Thymus (tissue), 11 donors: ENCODE results near the gene RAD51B. TPM values are rescaled to one million over a fixed set of nuclear protein-coding genes. Genes with fewer than 3 reads are reported as not detected.
"Not testable (repeated sequence)": the region's sequence is repeated elsewhere in the genome, so short reads cannot be mapped to it uniquely, and the experiment has no call there.

Experiments
- DNase-seq, 9 donors: peaks; one replicate each; pipeline ENCODE4 v3.0.0-alpha.2; 2013; ENCODE audit warnings: low spot score in 9 of 9, low read depth in 6 of 9, missing footprints in 1 of 9
- H3K27ac ChIP-seq, 2 donors: one replicate each; pipeline ENCODE4 v1.5.1; 2013; ENCODE audit warnings: control low read depth in 1 of 2, low read depth in 1 of 2, low read length in 1 of 2, mild to moderate bottlenecking in 1 of 2, moderate library complexity in 1 of 2
- H3K27me3 ChIP-seq, 2 donors: one replicate each; pipeline ENCODE4 v1.5.1; 2013; ENCODE audit warnings: low read length in 1 of 2; ENCODE audit not compliant: control insufficient read depth in 2 of 2, insufficient read depth in 1 of 2
- H3K36me3 ChIP-seq, 2 donors: one replicate each; pipeline ENCODE4 v1.5.1; 2013; ENCODE audit warnings: low read length in 1 of 2, mild to moderate bottlenecking in 1 of 2, moderate library complexity in 1 of 2; ENCODE audit not compliant: control insufficient read depth in 2 of 2, insufficient read depth in 2 of 2
- H3K4me1 ChIP-seq, 2 donors: one replicate each; pipeline ENCODE4 v1.5.1; 2013; ENCODE audit warnings: low read length in 2 of 2; ENCODE audit not compliant: control insufficient read depth in 2 of 2, insufficient read depth in 2 of 2
- H3K4me3 ChIP-seq, 2 donors: one replicate each; pipeline ENCODE4 v1.5.1; 2013; ENCODE audit warnings: low read length in 2 of 2, control low read depth in 1 of 2, mild to moderate bottlenecking in 1 of 2
- H3K9me3 ChIP-seq, 2 donors: one replicate each; pipeline ENCODE4 v1.5.1; 2013; ENCODE audit warnings: low read length in 1 of 2, mild to moderate bottlenecking in 1 of 2; ENCODE audit not compliant: control insufficient read depth in 2 of 2, insufficient read depth in 1 of 2
- WGBS: extraction: QIAGEN DNeasy Blood & Tissue Kit; methylation state at CpG from one replicate; pipeline ENCODE4 v1.1.7; 2013; 5-methylcytosine and 5-hydroxymethylcytosine counted together
- polyA plus RNA-seq: library from polyadenylated mRNA; stranded (reverse); fragments of 200-250 nt; gene quantifications from one replicate; pipeline ENCODE4 v1.2.3, GENCODE V29; 2013
- total RNA-seq: library from RNA; stranded (reverse); fragments of 120-200 nt; gene quantifications from one replicate; pipeline ENCODE4 v1.2.4, GENCODE V29; 2013
- donor health status: healthy.

Gene RAD51B
- total and polyA plus RNA-seq, 2 donors, result 7.8 to 17.8 TPM

GRCh38 chr14:68181519-68182326 lies 362.1 kb downstream of the RAD51B start:
- Histone ChIP-seq H3K9me3 (no peaks in the 10 kb centered on the region), H3K4me3 (no peak overlapping the region), H3K27me3 (no peaks in the 10 kb centered on the region), H3K27ac (peak overlapping the region in 1 of 2 donors; percentile 8), H3K4me1 (peaks cover 0 to 15% of the 10 kb centered on the region in 2 donors), H3K36me3 (no peaks in the 10 kb centered on the region)
- no peak for DNase-seq
- 96% methylated on average over 3 of the region's 3 CpGs for WGBS

GRCh38 chr14:68182492-68182891 lies 362.9 kb downstream of the RAD51B start:
- DNase-seq, result peak in 5 of 9 donors; percentile 13 to 61 (median 17)
- WGBS, result 41% methylated on average over 5 of the region's 5 CpGs
- H3K27ac ChIP-seq, result peak overlapping the region; percentile 22 to 58

GRCh38 chr14:68186500-68187276 lies 367.1 kb downstream of the RAD51B start:
- not testable (repeated sequence) for H3K36me3 ChIP-seq, H3K9me3 ChIP-seq, DNase-seq, H3K27ac ChIP-seq, H3K4me1 ChIP-seq, H3K4me3 ChIP-seq, H3K27me3 ChIP-seq
- WGBS, result 98% methylated on average over 5 of the region's 5 CpGs

More at GRCh38 chr14:68182492-68182891, 362.9 kb downstream of the RAD51B start:
- Histone ChIP-seq H3K4me1 (peaks cover 0 to 15% of the 10 kb centered on the region in 2 donors), H3K27me3 (no peaks in the 10 kb centered on the region), H3K36me3 (no peaks in the 10 kb centered on the region), H3K9me3 (no peaks in the 10 kb centered on the region), H3K4me3 (no peak overlapping the region)

GRCh38 chr14:68188174-68188573 lies 368.6 kb downstream of the RAD51B start:
- no peaks in the 10 kb centered on the region for H3K36me3 ChIP-seq
- peaks cover 0 to 4% of the 10 kb centered on the region in 2 donors for H3K4me1 ChIP-seq
- no peak overlapping the region for H3K27ac ChIP-seq
- no peak for DNase-seq
- H3K27me3 ChIP-seq, result no peaks in the 10 kb centered on the region
- H3K9me3 ChIP-seq, result no peaks in the 10 kb centered on the region
- WGBS, result 95% methylated on average over 1 of the region's 1 CpG
- no peak overlapping the region for H3K4me3 ChIP-seq

- Histone ChIP-seq H3K9me3 (no peaks in the 10 kb centered on the region), H3K27ac (no peak overlapping the region), H3K27me3 (no peaks in the 10 kb centered on the region), H3K4me1 (no peaks in the 10 kb centered on the region), H3K36me3 (no peaks in the 10 kb centered on the region), H3K4me3 (no peak overlapping the region)
- no peak for DNase-seq
- WGBS, result 95% methylated on average over 1 of the region's 1 CpG
Observed at GRCh38 chr14:68190032-68190431, 370.5 kb downstream of the RAD51B start.

- H3K27me3 ChIP-seq, result no peaks in the 10 kb centered on the region
- no peak overlapping the region for H3K4me3 ChIP-seq
- no peaks in the 10 kb centered on the region for H3K4me1 ChIP-seq
- no peak for DNase-seq
- peak overlapping the region in 1 of 2 donors; percentile 2 for H3K27ac ChIP-seq
- H3K9me3 ChIP-seq, result no peaks in the 10 kb centered on the region
- no peaks in the 10 kb centered on the region for H3K36me3 ChIP-seq
Observed at GRCh38 chr14:68191567-68192321, 372.2 kb downstream of the RAD51B start.

- no peak overlapping the region for H3K27ac ChIP-seq
- no peaks in the 10 kb centered on the region for H3K9me3 ChIP-seq
- no peak for DNase-seq
- no peaks in the 10 kb centered on the region for H3K4me1 ChIP-seq
- H3K4me3 ChIP-seq, result no peak overlapping the region
- 98% methylated on average over 2 of the region's 2 CpGs for WGBS
- H3K36me3 ChIP-seq, result no peaks in the 10 kb centered on the region
- H3K27me3 ChIP-seq, result no peaks in the 10 kb centered on the region
Observed at GRCh38 chr14:68192935-68193334, 373.4 kb downstream of the RAD51B start.

GRCh38 chr14:68193970-68194681 lies 374.5 kb downstream of the RAD51B start:
- WGBS, result 98% methylated on average over 3 of the region's 3 CpGs
- no peak overlapping the region for H3K4me3 ChIP-seq
- H3K27me3 ChIP-seq, result no peaks in the 10 kb centered on the region
- no peak for DNase-seq
- H3K36me3 ChIP-seq, result no peaks in the 10 kb centered on the region
- no peaks in the 10 kb centered on the region for H3K9me3 ChIP-seq
- H3K4me1 ChIP-seq, result peaks cover 4 to 5% of the 10 kb centered on the region in 2 donors
- H3K27ac ChIP-seq, result no peak overlapping the region
